Measurements from ENCODE around the gene FBXO30. TPM values are rescaled to one million over a fixed set of nuclear protein-coding genes. Genes with fewer than 3 reads are reported as not detected.
A peak's percentile ranks its signal among the peaks of the same experiment; 100 is the strongest.

Gene FBXO30
- total and polyA plus RNA-seq, 5 donors from 2014 or later = 0.99 to 4.1 (median 1.6) TPM

DNA sequence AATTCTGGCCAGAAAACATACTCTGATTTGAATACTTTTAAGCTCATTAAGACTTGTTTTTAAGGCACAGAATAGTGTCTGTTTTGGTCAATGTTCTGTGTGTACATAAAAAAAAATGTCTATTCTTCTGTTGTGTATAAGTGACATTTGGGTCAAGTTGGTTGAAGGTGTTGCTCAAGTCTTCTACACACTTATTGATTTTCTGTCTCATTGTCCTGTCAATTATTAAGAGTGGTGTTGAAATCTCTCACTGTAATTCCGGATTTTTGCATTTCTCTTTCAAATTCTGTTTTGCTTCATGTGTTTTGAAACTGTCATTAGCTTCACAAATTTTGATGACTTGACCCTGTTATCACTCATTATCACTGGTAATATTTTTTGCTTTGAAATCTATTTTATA, 41.7 kb downstream of the FBXO30 start:
- DNase-seq (no peak), ATAC-seq (ENCODE audit: low read depth in 2 of 2) (no peak)
- Histone ChIP-seq H3K4me1 (ENCODE audit: control insufficient read depth, insufficient read depth, low read length, poor library complexity, severe bottlenecking) (no peaks in the 10 kb centered on the region), H3K36me3 (ENCODE audit: control insufficient read depth, insufficient read depth, low read length) (no peaks in the 10 kb centered on the region), H3K9me3 (ENCODE audit: control insufficient read depth in 2 of 2, low read length in 2 of 2) (no peaks in the 10 kb centered on the region), H3K4me3 (ENCODE audit: low read depth, low read length) (no peak overlapping the region), H3K27me3 (ENCODE audit: control insufficient read depth, insufficient read depth, low read length) (no peaks in the 10 kb centered on the region), H3K27ac (ENCODE audit: insufficient read depth, low read length, poor library complexity, severe bottlenecking) (no peak overlapping the region)
- Mint-ChIP-seq H3K4me1 (no peaks in the 10 kb centered on the region), H3K27me3 (no peaks in the 10 kb centered on the region), H3K36me3 (no peaks in the 10 kb centered on the region), H3K27ac (no peak overlapping the region), H3K9me3 (peaks cover 0 to 13% (median 2%) of the 10 kb centered on the region in 7 donors), H3K4me3 (no peak overlapping the region)

DNA sequence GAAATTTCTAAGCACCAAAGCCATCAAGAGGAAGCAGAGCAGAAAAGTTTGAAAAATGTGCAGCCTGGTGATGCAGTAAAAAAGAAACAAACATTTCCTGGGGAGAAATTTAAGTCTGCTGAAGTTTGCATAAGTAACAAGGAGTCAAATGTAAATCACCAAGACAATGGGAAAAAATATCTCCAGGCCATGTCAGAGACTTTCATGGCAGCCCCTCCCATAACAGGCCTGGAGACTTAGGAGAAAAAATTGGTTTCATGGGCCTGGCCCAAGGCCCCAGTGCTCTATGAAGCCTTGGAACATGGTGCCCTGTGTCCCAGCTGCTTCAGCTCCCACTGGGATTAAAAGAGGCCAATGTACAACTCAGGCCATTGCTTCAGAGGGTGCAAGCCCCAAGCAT, 49.1 kb downstream of the FBXO30 start:
- Histone ChIP-seq H3K9me3 (ENCODE audit: control insufficient read depth in 2 of 2, low read length in 2 of 2) (no peaks in the 10 kb centered on the region), H3K4me1 (ENCODE audit: control insufficient read depth, insufficient read depth, low read length, poor library complexity, severe bottlenecking) (no peaks in the 10 kb centered on the region), H3K36me3 (ENCODE audit: control insufficient read depth, insufficient read depth, low read length) (no peaks in the 10 kb centered on the region), H3K4me3 (ENCODE audit: low read depth, low read length) (no peak overlapping the region), H3K27ac (ENCODE audit: insufficient read depth, low read length, poor library complexity, severe bottlenecking) (no peak overlapping the region), H3K27me3 (ENCODE audit: control insufficient read depth, insufficient read depth, low read length) (no peaks in the 10 kb centered on the region)
- H3K27me3 Mint-ChIP-seq = no peaks in the 10 kb centered on the region
- no peaks in the 10 kb centered on the region for H3K4me1 Mint-ChIP-seq
- no peak overlapping the region for H3K4me3 Mint-ChIP-seq
- ATAC-seq (ENCODE audit: low read depth in 2 of 2) (no peak), DNase-seq (no peak)
- H3K9me3 Mint-ChIP-seq = peaks cover 0 to 2% (median 1%) of the 10 kb centered on the region in 7 donors
- no peaks in the 10 kb centered on the region for H3K36me3 Mint-ChIP-seq
- no peak overlapping the region for H3K27ac Mint-ChIP-seq

DNA sequence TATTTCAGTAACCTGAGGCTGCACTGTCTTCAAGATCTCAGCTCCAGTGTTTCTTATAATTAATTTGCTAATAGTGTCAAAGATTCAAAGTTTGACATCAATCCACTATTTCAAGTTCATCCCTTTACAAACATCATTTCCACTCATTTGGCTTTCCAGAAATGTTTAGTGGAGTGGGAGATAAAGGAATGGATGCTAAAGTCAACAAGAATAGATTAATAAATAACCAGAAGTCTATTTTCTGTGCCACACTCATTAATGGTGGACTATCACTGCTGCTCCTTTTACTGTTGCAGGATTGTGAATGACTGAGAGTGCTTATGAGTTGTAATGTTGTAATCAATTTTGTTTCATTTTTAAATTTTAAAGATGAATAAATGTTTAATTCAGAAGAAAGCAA, 50.9 kb downstream of the FBXO30 start:
- Histone ChIP-seq H3K9me3 (ENCODE audit: control insufficient read depth in 2 of 2, low read length in 2 of 2) (no peaks in the 10 kb centered on the region), H3K36me3 (ENCODE audit: control insufficient read depth, insufficient read depth, low read length) (no peaks in the 10 kb centered on the region), H3K27me3 (ENCODE audit: control insufficient read depth, insufficient read depth, low read length) (no peaks in the 10 kb centered on the region), H3K27ac (ENCODE audit: insufficient read depth, low read length, poor library complexity, severe bottlenecking) (no peak overlapping the region), H3K4me1 (ENCODE audit: control insufficient read depth, insufficient read depth, low read length, poor library complexity, severe bottlenecking) (no peaks in the 10 kb centered on the region), H3K4me3 (ENCODE audit: low read depth, low read length) (no peak overlapping the region)
- DNase-seq (no peak), ATAC-seq (ENCODE audit: low read depth in 2 of 2) (no peak)
- Mint-ChIP-seq H3K27ac (no peak overlapping the region), H3K9me3 (no peaks in the 10 kb centered on the region), H3K4me3 (no peak overlapping the region), H3K36me3 (no peaks in the 10 kb centered on the region), H3K4me1 (no peaks in the 10 kb centered on the region), H3K27me3 (no peaks in the 10 kb centered on the region)

DNA sequence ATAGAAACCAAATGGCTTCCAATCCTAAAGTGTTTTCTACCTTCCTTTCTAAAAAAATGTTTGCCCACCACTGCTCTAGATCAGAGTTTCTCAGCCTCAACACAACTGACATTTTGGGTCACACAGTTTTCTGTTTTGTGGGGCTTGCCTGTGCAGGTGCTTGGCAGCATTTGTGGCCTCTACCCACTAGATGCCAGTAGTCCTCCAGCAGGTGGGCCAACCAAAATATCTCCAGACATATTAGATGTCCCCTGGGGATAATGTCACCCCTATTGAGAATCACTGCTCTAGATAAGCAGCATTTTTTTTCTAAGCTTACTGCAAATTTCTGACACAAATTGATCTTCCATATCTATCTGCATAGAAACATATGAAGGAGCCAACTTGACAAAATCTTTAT, 53.0 kb downstream of the FBXO30 start:
- Mint-ChIP-seq H3K4me1 (no peaks in the 10 kb centered on the region), H3K9me3 (no peaks in the 10 kb centered on the region), H3K4me3 (no peak overlapping the region), H3K27me3 (no peaks in the 10 kb centered on the region), H3K36me3 (no peaks in the 10 kb centered on the region), H3K27ac (no peak overlapping the region)
- no peak for ATAC-seq (ENCODE audit: low read depth in 2 of 2)
- Histone ChIP-seq H3K27ac (ENCODE audit: insufficient read depth, low read length, poor library complexity, severe bottlenecking) (no peak overlapping the region), H3K27me3 (ENCODE audit: control insufficient read depth, insufficient read depth, low read length) (no peaks in the 10 kb centered on the region), H3K4me3 (ENCODE audit: low read depth, low read length) (no peak overlapping the region), H3K9me3 (ENCODE audit: control insufficient read depth in 2 of 2, low read length in 2 of 2) (no peaks in the 10 kb centered on the region), H3K36me3 (ENCODE audit: control insufficient read depth, insufficient read depth, low read length) (no peaks in the 10 kb centered on the region), H3K4me1 (ENCODE audit: control insufficient read depth, insufficient read depth, low read length, poor library complexity, severe bottlenecking) (no peaks in the 10 kb centered on the region)
- peak in 1 of 3 donors; percentile 16 for DNase-seq

DNA sequence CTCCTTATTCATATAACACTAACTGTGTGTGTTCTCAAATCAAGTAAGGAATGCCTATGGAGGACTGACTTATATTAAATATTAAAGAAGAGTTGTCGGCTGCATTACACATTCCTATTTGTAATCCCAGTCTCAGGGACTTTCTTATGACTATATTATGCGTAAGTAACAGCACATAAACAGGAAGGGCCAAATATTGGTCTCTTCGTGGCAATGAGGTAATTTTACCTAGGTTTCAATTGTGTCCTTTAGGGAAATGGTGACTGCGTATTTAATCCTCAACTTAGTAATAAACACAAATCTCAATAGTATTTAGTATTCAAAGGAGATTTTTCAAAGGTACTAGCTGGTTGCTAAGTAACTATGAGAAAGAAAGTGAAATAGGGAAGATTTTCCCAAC, 56.5 kb downstream of the FBXO30 start:
- ATAC-seq (ENCODE audit: low read depth in 2 of 2) (no peak), DNase-seq (no peak)
- no peak overlapping the region for H3K4me3 ChIP-seq (ENCODE audit: low read depth, low read length)
- Mint-ChIP-seq H3K27me3 (no peaks in the 10 kb centered on the region), H3K36me3 (no peaks in the 10 kb centered on the region), H3K4me3 (no peak overlapping the region), H3K9me3 (peaks cover 0 to 1% (median 0%) of the 10 kb centered on the region in 7 donors), H3K4me1 (no peaks in the 10 kb centered on the region), H3K27ac (no peak overlapping the region)
- no peak overlapping the region for H3K27ac ChIP-seq (ENCODE audit: insufficient read depth, low read length, poor library complexity, severe bottlenecking)
- H3K9me3 ChIP-seq (ENCODE audit: control insufficient read depth in 2 of 2, low read length in 2 of 2) = no peaks in the 10 kb centered on the region
- no peaks in the 10 kb centered on the region for H3K36me3 ChIP-seq (ENCODE audit: control insufficient read depth, insufficient read depth, low read length)
- H3K27me3 ChIP-seq (ENCODE audit: control insufficient read depth, insufficient read depth, low read length) = no peaks in the 10 kb centered on the region
- no peaks in the 10 kb centered on the region for H3K4me1 ChIP-seq (ENCODE audit: control insufficient read depth, insufficient read depth, low read length, poor library complexity, severe bottlenecking)

DNA sequence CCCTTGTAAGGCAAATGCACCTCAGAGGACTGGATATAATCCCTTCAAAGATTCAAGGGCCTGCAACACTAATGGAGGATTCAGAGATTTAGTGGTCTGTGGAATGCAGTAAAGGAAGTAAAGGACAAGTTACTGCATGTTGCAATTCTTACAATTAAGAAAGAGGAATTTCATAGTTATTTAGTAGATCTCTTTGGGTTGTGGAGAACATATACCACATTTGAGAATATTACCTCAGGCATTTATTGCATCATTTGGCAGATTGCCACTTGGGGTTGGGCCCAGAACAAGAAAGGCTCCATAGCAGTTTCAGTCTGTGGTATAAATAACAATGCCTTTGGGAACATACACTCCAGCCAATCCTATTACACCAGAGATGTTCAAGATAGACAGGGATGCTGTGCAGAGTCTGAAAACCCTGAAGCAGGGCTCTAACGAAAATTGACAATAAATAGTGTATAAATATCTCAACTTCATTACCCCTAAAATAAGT, 58.4 kb downstream of the FBXO30 start:
- no peak for ATAC-seq (ENCODE audit: low read depth in 2 of 2)
- DNase-seq = no peak
- Mint-ChIP-seq H3K9me3 (peaks cover 0 to 1% (median 0%) of the 10 kb centered on the region in 7 donors), H3K27me3 (no peaks in the 10 kb centered on the region), H3K4me1 (no peaks in the 10 kb centered on the region), H3K4me3 (no peak overlapping the region), H3K27ac (no peak overlapping the region), H3K36me3 (no peaks in the 10 kb centered on the region)
- H3K4me1 ChIP-seq (ENCODE audit: control insufficient read depth, insufficient read depth, low read length, poor library complexity, severe bottlenecking) = no peaks in the 10 kb centered on the region
- H3K36me3 ChIP-seq (ENCODE audit: control insufficient read depth, insufficient read depth, low read length) = no peaks in the 10 kb centered on the region
- no peaks in the 10 kb centered on the region for H3K9me3 ChIP-seq (ENCODE audit: control insufficient read depth in 2 of 2, low read length in 2 of 2)
- H3K4me3 ChIP-seq (ENCODE audit: low read depth, low read length) = no peak overlapping the region
- H3K27ac ChIP-seq (ENCODE audit: insufficient read depth, low read length, poor library complexity, severe bottlenecking) = no peak overlapping the region
- H3K27me3 ChIP-seq (ENCODE audit: control insufficient read depth, insufficient read depth, low read length) = no peaks in the 10 kb centered on the region

DNA sequence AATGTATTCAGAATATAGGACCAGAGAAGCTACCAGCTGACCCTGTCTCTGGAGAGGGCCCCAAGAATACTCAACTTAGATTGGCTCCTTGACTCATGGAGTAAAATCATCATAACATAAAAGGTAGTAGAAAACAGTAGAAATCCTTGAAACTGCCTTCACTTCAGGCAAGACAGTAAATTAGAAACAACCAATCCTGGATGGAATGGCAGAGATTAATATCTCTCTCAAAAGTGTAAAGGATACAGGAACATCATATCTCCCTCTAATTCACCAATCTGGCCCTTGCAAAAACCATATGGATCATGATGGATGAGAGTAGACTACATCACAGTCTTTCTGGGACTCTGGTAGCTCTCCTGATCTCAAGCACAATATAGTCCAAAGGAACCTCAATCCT, 58.9 kb downstream of the FBXO30 start:
- no peak overlapping the region for H3K27ac ChIP-seq (ENCODE audit: insufficient read depth, low read length, poor library complexity, severe bottlenecking)
- no peak overlapping the region for H3K27ac Mint-ChIP-seq
- H3K36me3 Mint-ChIP-seq = no peaks in the 10 kb centered on the region
- no peak overlapping the region for H3K4me3 Mint-ChIP-seq
- no peaks in the 10 kb centered on the region for H3K4me1 ChIP-seq (ENCODE audit: control insufficient read depth, insufficient read depth, low read length, poor library complexity, severe bottlenecking)
- H3K36me3 ChIP-seq (ENCODE audit: control insufficient read depth, insufficient read depth, low read length) = no peaks in the 10 kb centered on the region
- ATAC-seq (ENCODE audit: low read depth in 2 of 2) (no peak), DNase-seq (no peak)
- no peaks in the 10 kb centered on the region for H3K27me3 ChIP-seq (ENCODE audit: control insufficient read depth, insufficient read depth, low read length)
- H3K9me3 Mint-ChIP-seq = peaks cover 0 to 1% (median 0%) of the 10 kb centered on the region in 7 donors
- no peaks in the 10 kb centered on the region for H3K9me3 ChIP-seq (ENCODE audit: control insufficient read depth in 2 of 2, low read length in 2 of 2)
- no peaks in the 10 kb centered on the region for H3K4me1 Mint-ChIP-seq
- no peaks in the 10 kb centered on the region for H3K27me3 Mint-ChIP-seq
- H3K4me3 ChIP-seq (ENCODE audit: low read depth, low read length) = no peak overlapping the region

DNA sequence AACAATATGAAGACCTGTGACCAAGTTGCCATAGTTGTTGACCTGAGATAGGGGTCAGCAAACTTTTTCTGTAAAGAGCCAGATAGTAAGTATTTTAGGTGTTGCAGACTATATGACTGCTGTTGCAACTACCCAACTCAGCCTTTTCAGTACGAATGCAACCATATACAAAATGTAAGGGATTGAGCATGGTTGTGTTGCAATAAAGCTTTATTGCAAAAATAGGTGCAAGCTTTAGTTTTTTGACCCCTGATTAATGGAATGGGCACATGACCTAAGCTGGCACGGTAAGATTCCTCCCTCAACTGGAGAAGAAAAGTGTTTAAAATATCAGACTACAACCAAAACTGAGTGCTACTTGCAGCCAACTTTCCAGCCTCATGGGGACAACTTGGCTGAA, 62.0 kb downstream of the FBXO30 start:
- ATAC-seq (ENCODE audit: low read depth in 2 of 2) (no peak), DNase-seq (no peak)
- Histone ChIP-seq H3K27me3 (ENCODE audit: control insufficient read depth, insufficient read depth, low read length) (no peaks in the 10 kb centered on the region), H3K4me1 (ENCODE audit: control insufficient read depth, insufficient read depth, low read length, poor library complexity, severe bottlenecking) (no peaks in the 10 kb centered on the region), H3K36me3 (ENCODE audit: control insufficient read depth, insufficient read depth, low read length) (no peaks in the 10 kb centered on the region), H3K27ac (ENCODE audit: insufficient read depth, low read length, poor library complexity, severe bottlenecking) (no peak overlapping the region), H3K4me3 (ENCODE audit: low read depth, low read length) (no peak overlapping the region), H3K9me3 (ENCODE audit: control insufficient read depth in 2 of 2, low read length in 2 of 2) (no peaks in the 10 kb centered on the region)
- H3K9me3 Mint-ChIP-seq = peaks cover 0 to 1% (median 0%) of the 10 kb centered on the region in 7 donors
- H3K4me1 Mint-ChIP-seq = peaks cover 0 to 5% (median 1%) of the 10 kb centered on the region in 4 donors
- no peak overlapping the region for H3K4me3 Mint-ChIP-seq
- H3K36me3 Mint-ChIP-seq = no peaks in the 10 kb centered on the region
- no peak overlapping the region for H3K27ac Mint-ChIP-seq
- no peaks in the 10 kb centered on the region for H3K27me3 Mint-ChIP-seq
